Transverse colon (tissue), 4 donors: ENCODE data around the gene TUBB3. TPM values are rescaled to one million over a fixed set of nuclear protein-coding genes. Genes with fewer than 3 reads are reported as not detected.

ENCODE experiments used
- DNase-seq: peaks from one replicate; pipeline ENCODE4 v3.0.0-alpha.2; 2019
- H3K27ac ChIP-seq, 4 donors: fragments of 200-600 bp; sonication (generic); 2 replicates each; pipeline ENCODE4 v1.5.1; 2016 to 2018; ENCODE audit warnings: inconsistent platforms in 4 of 4
- H3K27me3 ChIP-seq: fragments of 200-600 bp; sonication (generic); 2 replicates; pipeline ENCODE4 v1.5.1; 2017; ENCODE audit warnings: inconsistent platforms
- H3K36me3 ChIP-seq, 4 donors: fragments of 200-600 bp; sonication (generic); 2 replicates each; pipeline ENCODE4 v1.5.1; 2017 to 2019; ENCODE audit warnings: inconsistent platforms in 4 of 4
- H3K4me1 ChIP-seq, 4 donors: fragments of 200-600 bp; sonication (generic); 2 replicates each; pipeline ENCODE4 v1.5.1; 2017 to 2020; ENCODE audit warnings: inconsistent platforms in 4 of 4
- H3K4me3 ChIP-seq, 4 donors: fragments of 200-600 bp; sonication (generic); 1 replicate in 1 of 4; 2 replicates in 3 of 4; pipeline versions ENCODE4 v1.5.1 to v1.6.1; 2017 to 2019; ENCODE audit warnings: inconsistent platforms in 4 of 4
- H3K9me3 ChIP-seq, 2 donors: fragments of 200-600 bp; sonication (generic); 2 replicates each; pipeline ENCODE4 v1.5.1; 2017 to 2019; ENCODE audit warnings: inconsistent platforms in 2 of 2
- CTCF ChIP-seq, 5 experiments: fragments of 200-600 bp in 3 of 5; fragments of 450-650 bp in 2 of 5; sonication (generic) in 3 of 5; IDR thresholded peaks; 1 replicate in 2 of 5; 2 replicates in 3 of 5; pipeline ENCODE4 v1.5.1; 2016 to 2017; ENCODE audit warnings: antibody characterized with exemption in 5 of 5, inconsistent platforms in 3 of 5, mild to moderate bottlenecking in 2 of 5, moderate library complexity in 1 of 5
- EP300 ChIP-seq: sonication (generic); formaldehyde crosslinking; IDR thresholded peaks from one replicate; pipeline ENCODE4 v1.6.1; 2017; ENCODE audit warnings: antibody characterized with exemption, low read depth
- POLR2A ChIP-seq: fragments of 450-650 bp; IDR thresholded peaks from one replicate; pipeline ENCODE4 v1.6.1; 2016; ENCODE audit warnings: antibody characterized with exemption, mild to moderate bottlenecking, moderate library complexity
- POLR2AphosphoS5 ChIP-seq, 3 donors: sonication (generic); formaldehyde crosslinking; IDR thresholded peaks; one replicate each; pipeline ENCODE4 v1.6.1; 2016; ENCODE audit warnings: antibody characterized with exemption in 3 of 3
- WGBS, 2 donors: methylation state at CpG; one replicate each; pipeline ENCODE4 v1.1.5; 2018; ENCODE audit warnings: low coverage in 1 of 2; 5-methylcytosine and 5-hydroxymethylcytosine counted together
- in situ Hi-C, 4 donors: fragments of 200-750 bp; cut with MboI; loops; one replicate each; pipeline versions ENCODE4 v1.15.0 to v1.15.1; 2017; ENCODE audit warnings: low sequenced_read_pairs in 3 of 4, low pct_ligation_motif_present in 1 of 4, low pct_unique_long_range_greater_than_20kb in 1 of 4
- intact Hi-C: fragments of 100-400 bp; cut with DNase I; formaldehyde crosslinking; loops from one replicate; pipeline ENCODE4 v1.15.1; 2023; ENCODE audit warnings: low total_unique reads
- total RNA-seq, 4 donors: library from RNA; depleted of rRNA; stranded (reverse); fragments of >200 nt; gene quantifications; one replicate each; pipeline ENCODE4 v1.1.0, GENCODE V29; 2016

TUBB3 gene
- total RNA-seq, 4 donors from 2014 or later: 2.4 to 12.7 (median 4.6) TPM

DNA sequence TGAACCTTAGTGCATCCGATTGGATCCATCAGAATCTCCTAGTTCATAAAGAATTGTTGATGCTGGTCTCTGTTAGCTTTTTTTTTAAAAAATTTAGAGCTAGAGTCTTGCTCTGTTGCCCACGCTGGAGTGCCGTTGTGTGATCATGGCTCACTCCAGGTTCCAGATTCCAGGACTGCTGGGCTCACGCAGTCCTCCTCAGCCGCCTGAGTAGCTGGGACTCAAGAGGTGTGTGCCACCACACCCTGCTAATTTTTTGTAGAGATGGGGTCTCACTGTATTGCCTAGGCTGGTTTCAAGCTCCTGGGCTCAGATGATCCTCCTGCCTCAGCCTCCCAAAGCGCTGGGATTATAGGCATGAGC is 41.8 kb upstream of the TUBB3 start:
- 91 to 92% methylated on average over 2 to 6 of the region's 6 CpGs for WGBS, 2 donors
- TF ChIP-seq EP300: no peak
- TF ChIP-seq CTCF (IDR thresholded peaks at IDR 0.05): no peak
- TF ChIP-seq POLR2A: no peak
- TF ChIP-seq POLR2AphosphoS5 (IDR thresholded peaks at IDR 0.05): no peak
- Histone ChIP-seq H3K4me1 (peaks cover 0 to 1% (median under 1%) of the 10 kb centered on the region in 4 donors), H3K9me3 (no peaks in the 10 kb centered on the region), H3K4me3 (no peak overlapping the region), H3K27ac (no peak overlapping the region), H3K36me3 (peaks cover 0 to 48% (median 22%) of the 10 kb centered on the region in 4 donors), H3K27me3 (no peaks in the 10 kb centered on the region)
- in situ Hi-C loops (no loop called here), intact Hi-C loops (no loop called here)
- DNase-seq: no peak

DNA sequence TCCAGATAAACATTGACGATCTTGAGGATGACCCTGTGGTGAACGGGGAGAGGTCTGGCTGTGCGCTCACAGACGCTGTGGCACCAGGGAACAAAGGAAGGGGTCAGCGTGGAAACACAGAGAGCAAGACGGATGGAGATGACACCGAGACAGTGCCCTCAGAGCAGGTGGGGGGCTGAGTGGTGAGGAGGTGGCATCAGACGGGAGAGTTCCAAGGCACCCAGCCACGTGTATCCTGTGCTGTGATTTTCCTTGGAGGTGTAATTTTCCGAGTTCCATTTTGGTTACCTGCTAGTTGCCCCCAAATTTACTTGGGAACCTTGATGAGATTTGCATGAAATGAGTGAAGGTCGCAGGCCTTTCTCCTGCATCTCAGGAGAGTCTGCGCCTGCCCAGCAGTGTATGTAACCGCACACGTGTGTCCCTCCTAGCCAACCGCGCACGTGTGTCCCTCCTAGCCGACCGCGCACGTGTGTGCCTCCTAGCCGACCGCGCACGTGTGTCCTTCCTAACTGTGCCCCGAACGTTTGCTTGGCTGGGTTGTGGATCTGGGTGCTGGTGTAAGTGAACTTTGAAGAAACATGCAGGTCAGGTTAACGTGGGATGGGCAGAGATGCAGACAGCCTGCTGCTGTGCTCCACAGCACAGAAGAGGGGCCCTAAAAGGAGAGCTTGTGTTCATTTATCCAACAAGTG is 39.6 kb upstream of the TUBB3 start:
- H3K4me3 ChIP-seq: no peak overlapping the region
- peaks cover 0 to 67% (median 32%) of the 10 kb centered on the region in 4 donors for H3K36me3 ChIP-seq
- H3K4me1 ChIP-seq: no peaks in the 10 kb centered on the region
- no peak for DNase-seq
- no peaks in the 10 kb centered on the region for H3K9me3 ChIP-seq
- no peak for TF ChIP-seq CTCF (IDR thresholded peaks at IDR 0.05)
- no peak for TF ChIP-seq EP300
- no peak for TF ChIP-seq POLR2A
- no peak for TF ChIP-seq POLR2AphosphoS5 (IDR thresholded peaks at IDR 0.05)
- 93% methylated on average over 28 of the region's 28 CpGs; no CpG with 5 or more reads in 1 of the 2 donors for WGBS, 2 donors
- intact Hi-C loops: loop anchor here (1.0 kb wide), 1 partner anchor 26 kb away; no protein-coding TSS in a partner anchor
- in situ Hi-C loops: no loop called here
- H3K27ac ChIP-seq: no peak overlapping the region
- H3K27me3 ChIP-seq: no peaks in the 10 kb centered on the region

- H3K4me1 ChIP-seq: no peaks in the 10 kb centered on the region
- no peak for DNase-seq
- no peaks in the 10 kb centered on the region for H3K9me3 ChIP-seq
- no peak for TF ChIP-seq POLR2A
- no peak for TF ChIP-seq EP300
- no peak for TF ChIP-seq POLR2AphosphoS5 (IDR thresholded peaks at IDR 0.05)
- TF ChIP-seq CTCF (IDR thresholded peaks at IDR 0.05): no peak
- no peaks in the 10 kb centered on the region for H3K27me3 ChIP-seq
- WGBS, 2 donors: 97% methylated on average over 8 of the region's 8 CpGs; no CpG with 5 or more reads in 1 of the 2 donors
- H3K4me3 ChIP-seq: no peak overlapping the region
- intact Hi-C loops: no loop called here
- in situ Hi-C loops: no loop called here
- H3K36me3 ChIP-seq: peaks cover 0 to 66% (median 34%) of the 10 kb centered on the region in 4 donors
- no peak overlapping the region for H3K27ac ChIP-seq
Measured at GRCh38 chr16:89884041-89884421, 39.1 kb upstream of the TUBB3 start.

DNA sequence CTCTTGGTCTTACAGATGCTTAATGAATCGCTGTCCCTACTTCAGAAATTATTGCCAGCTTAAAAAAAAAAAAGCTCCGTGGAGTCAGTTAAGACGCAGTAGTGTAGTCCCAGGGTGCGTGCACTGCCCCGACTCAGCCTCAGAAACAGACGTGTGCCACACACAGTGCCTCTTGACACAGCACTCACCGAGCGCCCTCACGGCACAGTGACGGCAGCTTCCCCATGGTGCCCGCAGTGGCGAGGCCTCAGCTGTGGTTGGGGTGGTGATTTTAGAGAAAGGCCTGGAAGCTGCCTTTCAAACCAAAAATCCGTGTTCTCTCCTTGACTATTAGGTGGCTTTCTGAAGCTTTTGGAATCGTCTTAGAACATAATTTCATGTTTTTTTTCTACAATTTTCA is 35.9 kb upstream of the TUBB3 start:
- H3K27me3 ChIP-seq: no peaks in the 10 kb centered on the region
- H3K4me1 ChIP-seq: no peaks in the 10 kb centered on the region
- no peak for DNase-seq
- H3K9me3 ChIP-seq: no peaks in the 10 kb centered on the region
- intact Hi-C loops: no loop called here
- in situ Hi-C loops: no loop called here
- no peak for TF ChIP-seq POLR2A
- no peak for TF ChIP-seq CTCF (IDR thresholded peaks at IDR 0.05)
- TF ChIP-seq EP300: no peak
- TF ChIP-seq POLR2AphosphoS5 (IDR thresholded peaks at IDR 0.05): no peak
- no peak overlapping the region for H3K4me3 ChIP-seq
- 85 to 95% methylated on average over 5 to 14 of the region's 14 CpGs for WGBS, 2 donors
- peaks cover 0 to 88% (median 42%) of the 10 kb centered on the region in 4 donors for H3K36me3 ChIP-seq
- no peak overlapping the region for H3K27ac ChIP-seq
